ENCODE measurements around the gene ZSCAN2. TPM values are rescaled to one million over a fixed set of nuclear protein-coding genes. Genes with fewer than 3 reads are reported as not detected.
A peak's percentile ranks its signal among the peaks of the same experiment; 100 is the strongest.
"Not testable (repeated sequence)": the region's sequence is repeated elsewhere in the genome, so short reads cannot be mapped to it uniquely, and the experiment has no call there.

ZSCAN2 gene
- total RNA-seq, 2 donors from 2014 or later, result 9.8 to 12.6 TPM

DNA sequence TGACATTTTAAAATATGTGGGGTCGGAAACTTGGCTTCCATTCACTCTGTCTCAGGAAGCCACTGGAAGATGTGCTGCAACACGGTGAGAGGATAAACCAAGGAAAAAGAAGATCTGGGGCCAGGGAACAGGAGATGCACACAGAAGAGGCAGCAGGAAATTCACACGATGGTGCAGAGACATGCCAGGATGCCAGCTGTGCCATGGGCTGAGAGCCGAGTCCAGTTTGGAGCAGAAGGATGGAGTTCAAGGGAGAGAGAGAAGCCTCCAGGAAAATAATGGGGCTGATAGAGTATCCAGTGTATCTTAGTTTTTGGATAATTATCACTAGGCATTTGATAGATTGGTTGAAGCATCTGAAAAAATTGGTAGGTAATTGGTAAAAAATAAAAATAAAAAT is 16.9 kb upstream of the ZSCAN2 start:
- not testable (repeated sequence) for H3K4me3 Mint-ChIP-seq; ATAC-seq (replicated peaks in 1 of 2)
- H3K4me1 Mint-ChIP-seq (ENCODE audit: low read depth), result peaks cover 10% of the 10 kb centered on the region

DNA sequence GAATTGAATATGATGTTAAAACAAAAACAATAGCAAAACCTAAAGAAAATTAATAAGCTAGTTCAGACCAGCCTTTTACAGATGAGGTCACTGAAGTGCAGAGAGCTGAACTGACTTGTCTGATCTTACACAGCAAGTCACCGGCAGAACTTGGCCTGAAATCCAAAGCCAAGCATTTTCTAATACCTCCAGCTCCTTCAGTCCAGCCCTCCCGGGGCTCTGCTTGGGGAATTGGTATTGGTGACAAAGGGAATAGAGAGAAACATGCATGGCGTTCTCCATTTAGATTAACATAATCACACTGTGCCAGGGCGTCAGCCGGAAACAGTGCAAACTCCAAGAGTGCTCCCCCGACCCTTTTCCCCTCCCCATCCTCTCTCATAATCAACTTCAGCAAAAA is 14.1 kb upstream of the ZSCAN2 start:
- H3K4me3 Mint-ChIP-seq, result no peak overlapping the region
- H3K27ac Mint-ChIP-seq, result no peak overlapping the region
- H3K9me3 Mint-ChIP-seq, result peaks cover 0 to 3% of the 10 kb centered on the region in 2 donors
- H3K4me1 Mint-ChIP-seq (ENCODE audit: low read depth), result peaks cover 10% of the 10 kb centered on the region
- no peak for DNase-seq
- H3K36me3 Mint-ChIP-seq (ENCODE audit: insufficient read depth in 2 of 2), result peaks cover 0 to 2% of the 10 kb centered on the region in 2 donors
- no peak for ATAC-seq (replicated peaks in 1 of 2)
- peaks cover 25% of the 10 kb centered on the region for H3K27me3 Mint-ChIP-seq (ENCODE audit: low read depth)

More for the DNA sequence above, 16.9 kb upstream of the ZSCAN2 start:
- not testable (repeated sequence) for H3K9me3 Mint-ChIP-seq; H3K36me3 Mint-ChIP-seq (ENCODE audit: insufficient read depth in 2 of 2); DNase-seq; H3K27ac Mint-ChIP-seq
- peaks cover 25% of the 10 kb centered on the region for H3K27me3 Mint-ChIP-seq (ENCODE audit: low read depth)

DNA sequence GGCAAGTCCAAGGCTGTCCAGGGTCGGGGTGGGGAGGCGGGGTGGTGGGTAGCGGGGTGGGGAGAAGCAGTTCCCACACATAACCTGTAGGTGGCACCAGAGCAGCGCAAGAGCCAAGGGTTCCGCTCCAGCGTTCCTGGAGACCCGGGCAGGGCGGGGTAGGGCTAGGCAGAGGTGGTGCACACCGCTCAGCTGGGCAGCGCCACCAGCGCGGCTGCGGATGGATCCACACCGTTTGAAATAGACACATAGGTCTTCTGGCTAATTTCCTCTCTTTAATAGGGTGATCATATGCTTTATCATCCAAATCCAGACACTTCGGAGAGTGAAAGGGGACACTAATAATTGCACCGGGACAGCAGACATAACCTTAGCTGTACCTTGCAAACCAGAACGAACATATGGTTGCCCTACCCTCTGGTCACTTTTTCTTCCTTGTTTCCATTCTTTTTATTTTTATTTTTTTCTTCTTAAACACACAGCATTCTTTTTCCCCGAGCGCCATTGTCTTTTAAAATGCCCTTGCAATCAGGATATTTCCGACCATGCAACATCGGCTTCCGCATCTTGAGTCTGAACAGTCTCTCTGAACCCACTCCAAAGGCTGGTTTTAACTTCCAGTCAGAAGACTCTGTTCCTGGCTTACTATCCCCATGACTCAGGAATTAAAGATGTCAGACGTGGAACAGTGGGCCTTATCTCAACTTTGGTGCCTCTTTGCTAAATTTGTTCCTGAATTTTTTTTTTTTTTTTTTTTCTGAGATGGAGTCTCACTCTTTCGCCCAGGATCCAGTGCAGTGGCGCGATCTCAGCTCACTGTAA is 12.5 kb upstream of the ZSCAN2 start:
- H3K27ac Mint-ChIP-seq, result no peak overlapping the region
- ATAC-seq (replicated peaks in 1 of 2), result peak; percentile 100
- H3K36me3 Mint-ChIP-seq (ENCODE audit: insufficient read depth in 2 of 2), result no peaks in the 10 kb centered on the region
- peak overlapping the region; percentile 67 to 70 for H3K4me3 Mint-ChIP-seq
- no peaks in the 10 kb centered on the region for H3K4me1 Mint-ChIP-seq (ENCODE audit: low read depth)
- no peaks in the 10 kb centered on the region for H3K9me3 Mint-ChIP-seq
- H3K27me3 Mint-ChIP-seq (ENCODE audit: low read depth), result peaks cover 23% of the 10 kb centered on the region
- DNase-seq, result peak; percentile 89 to 90

GRCh38 chr15:84590406-84590805 is 10.4 kb upstream of the ZSCAN2 start:
- Mint-ChIP-seq H3K4me3 (no peak overlapping the region), H3K27me3 (ENCODE audit: low read depth) (peaks cover 14% of the 10 kb centered on the region), H3K27ac (no peak overlapping the region), H3K4me1 (ENCODE audit: low read depth) (no peaks in the 10 kb centered on the region), H3K9me3 (no peaks in the 10 kb centered on the region), H3K36me3 (ENCODE audit: insufficient read depth in 2 of 2) (no peaks in the 10 kb centered on the region)
- ATAC-seq (replicated peaks in 1 of 2) (no peak), DNase-seq (no peak)

GRCh38 chr15:84591815-84592214 is 9.0 kb upstream of the ZSCAN2 start:
- Mint-ChIP-seq H3K4me3 (no peak overlapping the region), H3K9me3 (no peaks in the 10 kb centered on the region), H3K27me3 (ENCODE audit: low read depth) (peaks cover 7% of the 10 kb centered on the region), H3K4me1 (ENCODE audit: low read depth) (no peaks in the 10 kb centered on the region), H3K36me3 (ENCODE audit: insufficient read depth in 2 of 2) (no peaks in the 10 kb centered on the region), H3K27ac (no peak overlapping the region)
- ATAC-seq (replicated peaks in 1 of 2) (no peak), DNase-seq (no peak)

DNA sequence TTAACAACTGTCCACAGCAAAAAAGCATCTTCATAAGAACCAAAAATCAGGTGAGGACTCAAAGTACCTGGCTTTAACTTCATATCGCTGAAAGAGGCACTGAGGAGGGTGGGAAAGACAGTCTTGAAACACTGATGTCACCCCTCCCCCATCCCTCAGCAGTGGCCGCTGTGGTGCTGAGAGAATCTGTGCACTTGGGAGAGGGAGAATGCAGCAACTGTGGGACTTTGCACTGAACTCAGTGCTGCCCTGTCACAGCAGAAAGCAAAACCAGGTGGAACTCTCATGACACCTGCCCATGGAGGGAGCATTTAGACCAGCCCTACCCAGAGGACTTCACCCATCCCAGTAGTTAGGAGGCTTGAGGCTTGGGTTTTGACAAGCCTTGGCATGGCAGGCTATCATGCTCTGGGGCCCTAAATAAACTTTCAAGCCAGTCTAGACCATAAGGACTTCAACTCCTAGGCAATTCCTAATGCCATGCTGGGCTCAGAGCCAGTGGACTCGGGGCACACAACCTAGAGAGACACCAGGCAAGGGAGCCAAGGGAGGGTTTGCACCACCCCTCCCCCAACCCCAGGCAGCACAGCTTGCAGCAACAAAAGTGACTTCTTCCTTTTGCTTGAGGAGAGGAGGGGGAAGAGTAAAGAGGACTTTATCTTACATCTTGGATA is 6.1 kb upstream of the ZSCAN2 start:
- no peak for ATAC-seq (replicated peaks in 1 of 2)
- no peak overlapping the region for H3K27ac Mint-ChIP-seq
- no peaks in the 10 kb centered on the region for H3K9me3 Mint-ChIP-seq
- no peaks in the 10 kb centered on the region for H3K27me3 Mint-ChIP-seq (ENCODE audit: low read depth)
- no peaks in the 10 kb centered on the region for H3K36me3 Mint-ChIP-seq (ENCODE audit: insufficient read depth in 2 of 2)
- H3K4me3 Mint-ChIP-seq, result no peak overlapping the region
- peaks cover 22% of the 10 kb centered on the region for H3K4me1 Mint-ChIP-seq (ENCODE audit: low read depth)
- no peak for DNase-seq

DNA sequence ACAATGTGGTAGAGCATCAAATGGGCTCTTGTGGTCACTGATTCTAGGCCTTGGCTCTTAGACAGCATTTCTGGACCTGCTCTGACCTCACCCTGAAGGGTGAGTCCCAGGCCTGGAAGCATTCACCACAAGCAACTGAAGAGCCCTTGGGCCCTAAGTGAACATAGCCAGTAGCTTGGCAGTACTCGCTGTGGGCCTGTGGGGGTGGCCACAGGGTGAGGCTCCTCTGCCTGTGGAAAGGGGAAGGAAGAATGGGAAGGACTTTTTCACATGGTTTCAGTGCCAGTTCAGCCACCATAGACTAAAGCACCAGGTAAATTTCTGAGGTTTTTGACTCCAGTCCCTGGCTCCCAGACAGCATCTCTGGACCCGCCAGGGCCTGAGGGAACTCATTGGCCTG is 5.1 kb upstream of the ZSCAN2 start:
- Mint-ChIP-seq H3K36me3 (ENCODE audit: insufficient read depth in 2 of 2) (no peaks in the 10 kb centered on the region), H3K9me3 (no peaks in the 10 kb centered on the region), H3K27ac (no peak overlapping the region), H3K4me1 (ENCODE audit: low read depth) (peaks cover 22% of the 10 kb centered on the region), H3K27me3 (ENCODE audit: low read depth) (no peaks in the 10 kb centered on the region), H3K4me3 (no peak overlapping the region)
- DNase-seq (no peak), ATAC-seq (replicated peaks in 1 of 2) (no peak)

GRCh38 chr15:84597296-84597695 is 3.5 kb upstream of the ZSCAN2 start:
- Mint-ChIP-seq H3K36me3 (ENCODE audit: insufficient read depth in 2 of 2) (no peaks in the 10 kb centered on the region), H3K27ac (no peak overlapping the region), H3K27me3 (ENCODE audit: low read depth) (no peaks in the 10 kb centered on the region), H3K4me3 (no peak overlapping the region), H3K4me1 (ENCODE audit: low read depth) (peaks cover 35% of the 10 kb centered on the region), H3K9me3 (no peaks in the 10 kb centered on the region)
- DNase-seq (no peak), ATAC-seq (replicated peaks in 1 of 2) (no peak)

GRCh38 chr15:84598250-84598649 is 2.6 kb upstream of the ZSCAN2 start:
- Mint-ChIP-seq H3K4me3 (peak overlapping the region; percentile 27 to 60), H3K27me3 (ENCODE audit: low read depth) (no peaks in the 10 kb centered on the region), H3K9me3 (no peaks in the 10 kb centered on the region), H3K27ac (peak overlapping the region; percentile 68), H3K36me3 (ENCODE audit: insufficient read depth in 2 of 2) (no peaks in the 10 kb centered on the region), H3K4me1 (ENCODE audit: low read depth) (peaks cover 44% of the 10 kb centered on the region)
- ATAC-seq (replicated peaks in 1 of 2) (peak in 1 of 2 donors; percentile 18), DNase-seq (peak in 1 of 2 donors; percentile 28)

GRCh38 chr15:84598993-84599392 is 1.8 kb upstream of the ZSCAN2 start:
- peaks cover 52% of the 10 kb centered on the region for H3K4me1 Mint-ChIP-seq (ENCODE audit: low read depth)
- H3K36me3 Mint-ChIP-seq (ENCODE audit: insufficient read depth in 2 of 2), result peaks cover 1% of the 10 kb centered on the region in 2 donors
- H3K9me3 Mint-ChIP-seq, result no peaks in the 10 kb centered on the region
- no peaks in the 10 kb centered on the region for H3K27me3 Mint-ChIP-seq (ENCODE audit: low read depth)
- ATAC-seq (replicated peaks in 1 of 2), result no peak
- no peak overlapping the region for H3K27ac Mint-ChIP-seq
- DNase-seq, result peak; percentile 47 to 55
- H3K4me3 Mint-ChIP-seq, result peak overlapping the region; percentile 31 to 60

GRCh38 chr15:84599906-84600305 is 903 bp upstream of the ZSCAN2 start:
- Mint-ChIP-seq H3K4me3 (peak overlapping the region; percentile 84 to 94), H3K4me1 (ENCODE audit: low read depth) (peaks cover 61% of the 10 kb centered on the region), H3K27me3 (ENCODE audit: low read depth) (no peaks in the 10 kb centered on the region), H3K9me3 (no peaks in the 10 kb centered on the region), H3K36me3 (ENCODE audit: insufficient read depth in 2 of 2) (peaks cover 1% of the 10 kb centered on the region in 2 donors), H3K27ac (no peak overlapping the region)
- DNase-seq (no peak), ATAC-seq (replicated peaks in 1 of 2) (no peak)

GRCh38 chr15:84600331-84600686 is 500 bp upstream of the ZSCAN2 start:
- peaks cover 65% of the 10 kb centered on the region for H3K4me1 Mint-ChIP-seq (ENCODE audit: low read depth)

GRCh38 chr15:84601555-84601838 is 688 bp downstream of the ZSCAN2 start:
- no peak overlapping the region for H3K27ac Mint-ChIP-seq
- peak overlapping the region; percentile 84 to 94 for H3K4me3 Mint-ChIP-seq
- peaks cover 1 to 6% of the 10 kb centered on the region in 2 donors for H3K36me3 Mint-ChIP-seq (ENCODE audit: insufficient read depth in 2 of 2)
- no peaks in the 10 kb centered on the region for H3K27me3 Mint-ChIP-seq (ENCODE audit: low read depth)
- H3K4me1 Mint-ChIP-seq (ENCODE audit: low read depth), result peaks cover 77% of the 10 kb centered on the region
- ATAC-seq (replicated peaks in 1 of 2) (no peak), DNase-seq (no peak)
- H3K9me3 Mint-ChIP-seq, result no peaks in the 10 kb centered on the region

More at GRCh38 chr15:84600331-84600686, 500 bp upstream of the ZSCAN2 start:
- Mint-ChIP-seq H3K27me3 (ENCODE audit: low read depth) (no peaks in the 10 kb centered on the region), H3K9me3 (no peaks in the 10 kb centered on the region), H3K4me3 (peak overlapping the region; percentile 84 to 94), H3K36me3 (ENCODE audit: insufficient read depth in 2 of 2) (peaks cover 1 to 4% of the 10 kb centered on the region in 2 donors), H3K27ac (peak overlapping the region; percentile 77)
- DNase-seq, result peak; percentile 24 to 32
- peak; percentile 4 to 5 for ATAC-seq (replicated peaks in 1 of 2)

Data from activated T-cell treated with anti-CD3 and anti-CD28 coated beads, Interleukin-2, amount 50 U/mL, for 72 hours (primary cell).